Liver (tissue), 9 donors: ENCODE results near the gene SELENOP. TPM values are rescaled to one million over a fixed set of nuclear protein-coding genes. Genes with fewer than 3 reads are reported as not detected.

ENCODE experiments used
- DNase-seq: peaks from one replicate; pipeline ENCODE4 v3.0.0-alpha.2; 2017; ENCODE audit warnings: low spot score
- H3K27ac ChIP-seq, 2 donors: one replicate each; pipeline ENCODE4 v1.7.0; 2013; ENCODE audit warnings: inconsistent platforms in 2 of 2, low read length in 2 of 2, control low read depth in 1 of 2, low read depth in 1 of 2, mild to moderate bottlenecking in 1 of 2
- H3K27me3 ChIP-seq, 4 donors: one replicate each; pipeline versions ENCODE4 v1.6.1 to v1.7.0; 2013; ENCODE audit warnings: low read length in 3 of 4, inconsistent platforms in 1 of 4, mild to moderate bottlenecking in 1 of 4, moderate library complexity in 1 of 4; ENCODE audit not compliant: control insufficient read depth in 4 of 4, insufficient read depth in 4 of 4
- H3K36me3 ChIP-seq, 4 donors: one replicate each; pipeline versions ENCODE4 v1.6.1 to v1.7.0; 2013; ENCODE audit warnings: low read length in 3 of 4, mild to moderate bottlenecking in 3 of 4, low read depth in 1 of 4, moderate library complexity in 1 of 4; ENCODE audit not compliant: control insufficient read depth in 4 of 4, insufficient read depth in 3 of 4
- H3K4me1 ChIP-seq, 4 donors: one replicate each; pipeline versions ENCODE4 v1.6.1 to v1.7.0; 2013; ENCODE audit warnings: low read length in 3 of 4, mild to moderate bottlenecking in 3 of 4, moderate library complexity in 1 of 4; ENCODE audit not compliant: control insufficient read depth in 4 of 4, insufficient read depth in 4 of 4
- H3K4me3 ChIP-seq, 3 donors: one replicate each; pipeline versions ENCODE4 v1.6.1 to v1.7.0; 2013; ENCODE audit warnings: low read length in 3 of 3, control low read depth in 1 of 3, low read depth in 1 of 3, mild to moderate bottlenecking in 1 of 3
- H3K9ac ChIP-seq, 2 donors: one replicate each; pipeline ENCODE4 v1.7.0; 2013; ENCODE audit warnings: low read length in 2 of 2, mild to moderate bottlenecking in 2 of 2, moderate library complexity in 2 of 2, control low read depth in 1 of 2, low read depth in 1 of 2
- H3K9me3 ChIP-seq, 4 donors: one replicate each; pipeline versions ENCODE4 v1.6.1 to v1.7.0; 2013; ENCODE audit warnings: low read length in 3 of 4; ENCODE audit not compliant: control insufficient read depth in 4 of 4
- ATF3 ChIP-seq: IDR thresholded peaks from 2 replicates; pipeline ENCODE4 v1.6.1; 2016; ENCODE audit warnings: antibody characterized with exemption
- CTCF ChIP-seq: fragments of 150-350 bp; IDR thresholded peaks from 2 replicates; pipeline ENCODE4 v1.5.1; 2017; ENCODE audit warnings: improper control_type of control experiment, low read depth, low read length; ENCODE audit not compliant: missing input control
- FOXA1 ChIP-seq: IDR thresholded peaks from 2 replicates; pipeline ENCODE4 v1.6.1; 2016; ENCODE audit warnings: antibody characterized with exemption
- FOXA2 ChIP-seq: IDR thresholded peaks from 2 replicates; pipeline ENCODE4 v1.6.1; 2016; ENCODE audit warnings: antibody characterized with exemption
- GABPA ChIP-seq, 2 donors: IDR thresholded peaks in 1 of 2; conservative IDR thresholded peaks in 1 of 2; 2 replicates each; pipeline ENCODE4 v1.6.1; 2016; ENCODE audit warnings: antibody characterized with exemption in 2 of 2, mild to moderate bottlenecking in 1 of 2, moderate library complexity in 1 of 2
- HNF4A ChIP-seq, 2 donors: conservative IDR thresholded peaks; 2 replicates each; pipeline ENCODE4 v1.6.1; 2016; ENCODE audit warnings: antibody characterized with exemption in 2 of 2, mild to moderate bottlenecking in 2 of 2
- HNF4G ChIP-seq: IDR thresholded peaks from 2 replicates; pipeline ENCODE4 v1.6.1; 2016; ENCODE audit warnings: antibody characterized with exemption
- MAX ChIP-seq: IDR thresholded peaks from 2 replicates; pipeline ENCODE4 v1.6.1; 2016; ENCODE audit warnings: antibody characterized with exemption
- NR2F2 ChIP-seq: IDR thresholded peaks from 2 replicates; pipeline ENCODE4 v1.6.1; 2016; ENCODE audit warnings: antibody characterized with exemption
- REST ChIP-seq: IDR thresholded peaks from 2 replicates; pipeline ENCODE4 v1.6.1; 2016; ENCODE audit warnings: antibody characterized with exemption, mild to moderate bottlenecking
- RXRA ChIP-seq, 2 donors: IDR thresholded peaks; 2 replicates each; pipeline ENCODE4 v1.6.1; 2017 to 2018; ENCODE audit warnings: antibody characterized with exemption in 2 of 2, mild to moderate bottlenecking in 1 of 2
- ZBTB33 ChIP-seq: IDR thresholded peaks from 2 replicates; pipeline ENCODE4 v1.6.1; 2016; ENCODE audit warnings: antibody characterized with exemption
- WGBS: extraction: QIAGEN DNeasy Blood & Tissue Kit; methylation state at CpG from one replicate; pipeline ENCODE4 v1.1.7; 2013; 5-methylcytosine and 5-hydroxymethylcytosine counted together
- polyA plus RNA-seq, 2 donors: library from polyadenylated mRNA; stranded (reverse) in 1 of 2; unstranded in 1 of 2; fragments of 200-250 nt in 1 of 2; fragments of >200 nt in 1 of 2; fragmentation: Nextera tagmentation in 1 of 2; extraction: Ambion mirVana in 1 of 2; gene quantifications; one replicate each; pipeline versions ENCODE4 v1.2.1 to v1.2.3, GENCODE V29; 2013 to 2015
- total RNA-seq, 2 donors: library from RNA; depleted of rRNA; stranded (reverse); fragments of >200 nt; gene quantifications; one replicate each; pipeline ENCODE4 v1.2.3, GENCODE V29; 2014
- donor health status: healthy.
- donor health status: healthy.
- donor health status: healthy.
- donor health status: healthy.
- donor health status: healthy.

SELENOP gene
- total and polyA plus RNA-seq, 4 donors = 880 to 1,788 (median 1,360) TPM

- H3K27ac ChIP-seq = no peak overlapping the region
- peak overlapping the region; percentile 36 to 45 for H3K9ac ChIP-seq
- H3K27me3 ChIP-seq = no peaks in the 10 kb centered on the region
- WGBS = 54% methylated on average over 3 of the region's 3 CpGs
- H3K4me1 ChIP-seq = peaks cover 2 to 27% (median 15%) of the 10 kb centered on the region in 4 donors
- DNase-seq = no peak
- no peak overlapping the region for H3K4me3 ChIP-seq
- TF ChIP-seq RXRA (IDR thresholded peaks at IDR 0.05) (no peak), FOXA1 (no peak), GABPA (IDR thresholded peaks at IDR 0.05 in 1 of 2, conservative IDR thresholded peaks at IDR 0.05 in 1 of 2) (no peak), FOXA2 (no peak), HNF4A (conservative IDR thresholded peaks at IDR 0.05) (no peak), NR2F2 (no peak), MAX (no peak), ZBTB33 (no peak), CTCF (no peak), HNF4G (no peak), ATF3 (no peak)
- no peaks in the 10 kb centered on the region for H3K9me3 ChIP-seq
- peaks cover 7 to 46% (median 37%) of the 10 kb centered on the region in 4 donors for H3K36me3 ChIP-seq
These were observed 4.9 kb downstream of the SELENOP start for GRCh38 chr5:42806701-42807262.

- peak overlapping the region; percentile 36 to 49 for H3K9ac ChIP-seq
- no peaks in the 10 kb centered on the region for H3K9me3 ChIP-seq
- TF ChIP-seq REST = no peak
- H3K4me3 ChIP-seq = no peak overlapping the region
- H3K36me3 ChIP-seq = peaks cover 7 to 51% (median 43%) of the 10 kb centered on the region in 4 donors
- H3K4me1 ChIP-seq = peaks cover 2 to 27% (median 15%) of the 10 kb centered on the region in 4 donors
- no peak for DNase-seq
- 29% methylated on average over 2 of the region's 2 CpGs for WGBS
- H3K27me3 ChIP-seq = no peaks in the 10 kb centered on the region
- H3K27ac ChIP-seq = peak overlapping the region in 1 of 2 donors; percentile 26
These were observed 5.5 kb downstream of the SELENOP start for GRCh38 chr5:42806004-42806700.
